Measurements from ENCODE around the gene BACE1-AS.
"Not testable (repeated sequence)": the region's sequence is repeated elsewhere in the genome, so short reads cannot be mapped to it uniquely, and the experiment has no call there.

Gene BACE1-AS

DNA sequence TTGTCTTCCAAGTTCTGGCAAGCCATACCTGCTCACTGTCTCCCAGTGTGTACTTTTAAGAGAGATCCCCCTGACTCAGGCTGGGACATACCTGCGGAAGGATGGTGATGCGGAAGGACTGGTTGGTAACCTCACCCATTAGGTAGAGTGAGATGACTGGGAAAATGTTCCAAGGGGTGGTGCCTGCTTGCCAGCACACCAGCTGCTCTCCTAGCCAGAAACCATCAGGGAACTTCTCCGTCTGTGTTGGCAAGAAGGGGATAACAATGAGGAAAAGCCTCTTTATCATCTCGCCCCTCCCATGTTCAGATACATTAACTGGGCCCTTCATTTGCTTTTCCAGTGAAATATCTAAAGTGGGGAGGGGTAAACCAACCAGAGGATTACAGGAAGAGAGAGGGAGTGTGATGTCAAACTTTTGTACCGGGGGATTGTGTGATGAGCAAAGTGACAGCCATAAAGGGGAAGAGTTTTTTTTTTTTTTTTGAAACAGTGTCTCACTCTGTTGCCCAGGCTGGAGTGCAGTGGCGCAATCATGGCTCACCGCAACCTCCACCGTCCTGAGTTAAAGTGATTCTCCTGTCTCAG lies at the start of gene BACE1-AS:
Gene BACE1-AS, plus strand, starts transcription at position 538 of the 588 bp plus-strand sequence.
- DNase-seq, result no peak

- no peak for DNase-seq
Observed at GRCh38 chr11:117248341-117248740, 42.8 kb upstream of the BACE1-AS start.

- no peak for DNase-seq
Observed at GRCh38 chr11:117249571-117249970, 41.6 kb upstream of the BACE1-AS start.

DNA sequence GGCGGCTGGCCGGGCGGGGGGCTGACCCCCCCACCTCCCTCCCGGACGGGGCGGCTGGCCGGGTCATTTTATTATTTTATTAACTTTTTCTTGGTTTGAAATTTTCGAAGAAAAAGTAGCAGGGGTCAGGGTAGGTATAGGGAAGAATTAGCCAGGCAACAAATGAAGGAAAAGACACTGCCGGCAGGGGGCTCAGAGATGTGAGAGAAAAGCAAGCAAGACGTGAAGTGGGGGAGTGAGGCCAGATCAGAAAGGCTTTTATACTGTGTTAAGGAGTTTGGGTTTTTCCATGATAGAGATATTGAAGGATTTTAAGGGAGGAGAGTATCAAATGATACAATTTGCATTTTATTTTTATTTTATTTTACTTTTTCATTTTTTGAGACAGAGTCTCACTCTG lies 39.6 kb upstream of the BACE1-AS start:
- no peak for DNase-seq

DNA sequence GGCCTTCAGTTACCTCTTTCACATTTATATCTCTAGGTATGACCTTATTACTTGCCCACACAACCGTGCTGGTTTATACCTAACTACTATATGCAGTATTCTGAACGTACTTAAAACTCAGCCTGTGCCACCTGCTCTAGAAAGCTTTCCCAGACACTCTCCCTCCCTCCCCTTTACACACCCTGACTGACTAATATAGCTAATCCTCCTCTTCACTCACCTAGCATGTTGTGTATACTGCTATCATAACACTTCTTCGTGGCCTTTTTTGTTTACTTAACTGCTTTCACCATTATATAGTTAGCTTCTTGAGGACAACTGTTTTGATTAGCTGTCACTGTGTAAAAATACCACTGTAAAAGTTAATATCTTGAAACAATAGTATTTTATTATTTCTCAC lies 35.2 kb upstream of the BACE1-AS start:
- no peak for DNase-seq

GRCh38 chr11:117256573-117256972 lies 34.6 kb upstream of the BACE1-AS start:
- DNase-seq, result no peak

DNA sequence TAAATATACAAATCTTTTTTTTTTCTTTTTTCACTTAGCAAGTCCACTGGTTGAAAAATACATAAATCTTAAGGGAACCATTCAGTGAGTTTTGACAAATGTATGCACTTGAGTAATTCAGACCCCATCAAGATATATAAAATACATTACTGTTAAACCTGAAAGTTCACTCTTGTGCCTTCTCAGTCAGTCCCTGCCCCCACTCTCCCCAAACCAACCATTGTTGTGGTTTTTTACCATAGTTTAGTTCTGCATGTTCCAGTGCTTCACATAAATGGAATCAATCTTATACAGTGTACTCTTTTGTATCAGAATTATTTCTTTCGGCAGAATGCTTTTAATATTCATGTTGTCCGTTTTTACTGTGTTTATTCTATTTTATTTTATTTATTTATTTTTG lies 32.6 kb upstream of the BACE1-AS start:
- no peak for DNase-seq

DNA sequence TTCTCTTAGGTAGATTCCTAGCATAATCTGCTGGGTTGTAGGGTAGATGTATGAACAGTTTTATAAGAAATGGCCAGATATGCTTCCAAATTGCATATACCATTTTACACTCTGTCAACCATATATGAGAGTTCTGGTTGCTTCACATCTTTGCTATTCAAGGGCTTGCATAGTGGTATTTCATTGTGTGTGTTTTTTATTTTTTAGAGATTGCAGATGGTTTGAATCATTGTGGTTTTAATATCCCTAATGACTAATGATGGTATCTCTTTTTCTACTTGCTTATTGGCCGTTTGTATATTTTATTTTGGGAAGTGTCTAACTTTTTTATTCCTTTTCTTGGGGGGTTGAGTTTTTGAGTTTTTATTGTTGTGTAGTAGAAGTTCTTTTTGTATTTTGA lies 31.7 kb upstream of the BACE1-AS start:
- DNase-seq, result no peak

DNA sequence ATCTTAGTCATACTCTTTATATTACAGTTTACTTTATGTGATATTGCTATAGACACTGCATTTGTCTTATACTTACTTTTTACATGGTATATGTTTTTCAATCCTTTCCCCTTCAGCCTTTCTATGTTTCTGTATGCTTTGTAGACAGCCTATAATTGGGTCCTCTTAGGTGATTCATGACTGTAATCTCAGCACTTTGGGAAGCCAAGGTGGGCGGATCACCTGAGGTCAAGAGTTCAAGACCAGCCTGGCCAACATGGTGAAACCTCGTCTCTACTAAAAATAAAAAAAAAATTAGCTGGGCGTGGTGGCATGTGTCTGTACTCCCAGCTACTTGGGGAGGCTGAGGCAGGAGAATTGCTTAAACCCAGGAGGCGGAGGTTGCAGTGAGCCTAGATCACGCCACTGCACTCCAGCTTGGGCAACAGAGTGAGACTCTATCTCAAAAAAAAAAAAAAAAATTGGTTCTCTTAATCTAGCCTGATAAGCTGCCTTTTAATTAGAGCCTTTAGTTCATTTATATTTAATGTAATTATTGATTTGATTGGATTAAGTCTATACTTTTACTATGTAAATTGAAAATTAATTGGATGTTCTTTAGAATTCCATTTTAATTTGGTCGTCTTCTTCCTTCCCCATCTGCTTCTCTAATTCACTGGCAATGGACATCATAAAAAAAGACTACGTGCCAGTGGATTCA lies 26.4 kb upstream of the BACE1-AS start:
- not testable (repeated sequence) for DNase-seq

DNA sequence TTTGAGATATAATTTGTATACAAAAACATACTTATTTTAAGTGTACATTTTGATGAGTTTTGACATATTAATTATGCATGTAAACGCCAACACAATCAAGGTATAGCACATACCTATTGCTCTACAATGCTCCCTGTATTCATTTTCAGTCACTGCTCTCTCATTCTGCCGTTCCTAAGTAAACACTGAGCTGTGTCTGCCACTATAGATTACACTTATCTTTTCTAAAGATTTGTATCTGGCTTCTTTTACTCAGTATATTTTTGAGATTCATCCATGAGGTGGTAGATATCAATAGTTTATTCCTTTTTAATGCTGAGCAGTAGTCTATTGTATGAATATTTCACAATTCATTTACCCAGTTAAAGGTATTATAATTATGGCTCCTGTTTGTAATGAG lies 25.4 kb upstream of the BACE1-AS start:
- no peak for DNase-seq

DNA sequence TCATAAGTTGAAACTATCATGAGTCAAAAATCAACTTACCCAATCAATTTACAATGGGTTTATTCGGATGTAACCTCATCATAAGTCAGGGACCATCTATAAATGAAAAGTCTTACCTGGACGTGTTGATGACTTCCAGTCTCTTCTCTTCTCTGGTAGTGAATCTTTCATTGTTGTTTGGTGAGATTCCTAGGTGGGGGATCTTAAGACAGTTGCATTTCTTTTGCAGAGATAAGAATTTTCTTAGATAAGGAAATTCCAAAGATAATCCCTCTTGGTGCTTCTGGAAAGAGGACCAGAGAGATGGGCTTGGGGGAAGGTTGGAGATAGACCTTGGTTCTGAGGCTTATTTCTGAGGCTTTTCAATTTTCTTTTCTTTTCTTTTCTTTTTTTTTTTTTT lies 21.3 kb upstream of the BACE1-AS start:
- DNase-seq, result no peak

GRCh38 chr11:117271208-117271607 lies 19.9 kb upstream of the BACE1-AS start:
- no peak for DNase-seq

DNA sequence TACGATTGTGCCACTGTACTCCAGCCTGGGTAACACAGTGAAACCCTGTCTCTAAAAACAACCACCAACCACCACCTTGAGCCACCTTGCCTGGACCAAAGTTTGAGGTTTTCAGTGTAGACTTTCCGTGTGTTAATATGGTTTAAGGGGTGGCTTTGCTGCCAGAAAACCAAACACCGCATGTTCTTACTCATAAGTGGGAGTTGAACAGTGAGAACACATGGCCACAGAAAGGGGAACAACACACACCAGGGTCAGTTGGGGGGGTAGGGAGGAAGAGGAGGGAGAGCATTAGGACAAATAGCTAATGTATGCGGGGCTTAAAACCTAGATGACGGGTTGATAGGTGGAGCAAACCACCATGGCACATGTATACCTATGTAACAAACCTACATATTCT lies 19.0 kb upstream of the BACE1-AS start:
- DNase-seq, result not testable (repeated sequence)

DNA sequence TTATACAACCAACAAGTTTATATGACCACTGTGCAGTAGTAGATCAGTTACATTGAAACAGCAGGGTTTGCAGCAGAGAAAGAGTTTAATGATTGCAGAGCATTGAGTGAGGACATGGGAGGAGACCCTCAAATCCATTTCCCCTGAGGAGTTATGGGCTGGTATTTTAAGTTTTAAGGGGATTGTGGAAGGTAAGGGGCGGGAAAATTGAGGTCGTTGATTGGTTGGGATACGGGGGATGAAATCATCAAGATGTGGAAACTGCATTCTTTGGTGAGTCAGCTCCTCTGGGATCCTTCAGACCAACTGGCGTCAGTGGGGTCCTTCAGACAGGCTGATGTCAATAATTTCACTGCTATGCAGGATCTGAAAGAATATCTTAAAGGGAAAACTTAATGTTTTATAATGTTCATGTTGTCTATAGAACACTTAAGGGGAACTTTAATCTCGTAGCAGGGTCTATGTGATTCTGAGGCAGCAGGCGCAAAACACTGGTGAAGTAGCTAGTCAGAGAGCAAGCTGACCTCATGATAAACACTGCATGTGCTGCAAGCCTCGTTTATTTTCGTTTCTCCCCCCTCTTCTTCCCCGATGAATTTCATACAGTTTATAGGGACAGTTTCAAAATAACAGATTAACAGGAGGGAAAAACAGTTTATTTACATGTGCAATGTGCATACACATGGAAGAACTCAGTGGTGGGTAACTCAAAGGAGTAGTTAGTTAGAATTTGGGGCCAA lies 17.4 kb upstream of the BACE1-AS start:
- no peak for DNase-seq

DNA sequence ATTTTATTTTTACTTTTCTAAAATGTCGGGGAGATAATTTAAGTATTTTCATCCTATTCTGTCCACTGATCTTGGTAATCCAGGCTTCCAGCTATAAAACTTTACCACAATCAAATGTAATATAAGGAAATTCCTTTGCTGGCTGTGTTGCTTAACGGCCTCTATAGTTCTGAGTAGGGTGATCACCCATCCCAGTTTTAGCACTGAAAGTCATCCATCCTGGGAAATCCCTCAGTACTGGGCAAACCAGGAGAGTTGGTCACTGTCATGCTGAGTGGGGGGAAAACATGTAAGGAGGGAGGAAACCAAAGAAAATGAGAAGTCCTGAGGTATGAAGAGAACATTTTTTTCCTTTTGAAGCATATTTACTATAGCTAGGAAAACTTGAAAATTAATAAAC lies 12.8 kb upstream of the BACE1-AS start:
- no peak for DNase-seq

- no peak for DNase-seq
Observed at GRCh38 chr11:117279711-117280376, 11.3 kb upstream of the BACE1-AS start.

DNA sequence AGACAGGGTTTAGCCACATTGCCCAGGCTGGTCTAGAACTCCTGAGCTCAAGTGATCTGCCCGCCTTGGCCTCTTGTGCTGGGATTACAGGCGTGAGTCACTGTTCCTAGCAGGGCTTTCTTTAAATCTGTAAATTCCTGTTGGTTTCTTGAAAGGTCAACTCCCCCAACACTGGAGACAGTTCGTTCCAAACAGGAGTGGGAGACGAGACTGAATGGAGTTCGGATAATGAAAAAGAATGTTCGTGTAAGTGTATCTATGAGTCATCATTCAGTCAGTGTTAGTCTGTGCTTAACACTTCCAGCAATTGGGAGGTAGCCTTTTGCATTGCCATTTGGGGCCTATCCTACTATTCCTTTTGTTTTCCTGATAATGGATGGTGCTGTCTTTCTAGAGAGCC lies 10.0 kb upstream of the BACE1-AS start:
- DNase-seq, result no peak

DNA sequence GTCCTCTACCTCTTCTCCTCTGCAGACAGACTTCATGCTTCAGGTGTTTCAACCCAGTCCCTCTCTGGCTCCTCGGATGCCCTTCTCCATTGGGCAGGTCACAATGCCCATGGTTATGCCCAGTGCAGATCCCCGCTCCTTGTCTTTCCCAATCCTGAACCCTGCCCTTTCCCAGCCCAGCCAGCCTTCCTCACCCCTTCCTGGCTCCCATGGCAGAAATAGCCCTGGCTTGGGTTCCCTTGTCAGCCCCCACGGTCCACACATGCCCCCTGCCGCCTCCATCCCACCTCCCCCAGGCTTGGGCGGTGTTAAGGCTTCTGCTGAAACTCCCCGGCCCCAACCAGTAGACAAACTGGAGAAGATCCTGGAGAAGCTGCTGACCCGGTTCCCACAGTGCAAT lies 9.3 kb upstream of the BACE1-AS start:
- no peak for DNase-seq

- no peak for DNase-seq
Observed at GRCh38 chr11:117282956-117283355, 8.2 kb upstream of the BACE1-AS start.

GRCh38 chr11:117284053-117284452 lies 7.1 kb upstream of the BACE1-AS start:
- DNase-seq, result no peak

DNA sequence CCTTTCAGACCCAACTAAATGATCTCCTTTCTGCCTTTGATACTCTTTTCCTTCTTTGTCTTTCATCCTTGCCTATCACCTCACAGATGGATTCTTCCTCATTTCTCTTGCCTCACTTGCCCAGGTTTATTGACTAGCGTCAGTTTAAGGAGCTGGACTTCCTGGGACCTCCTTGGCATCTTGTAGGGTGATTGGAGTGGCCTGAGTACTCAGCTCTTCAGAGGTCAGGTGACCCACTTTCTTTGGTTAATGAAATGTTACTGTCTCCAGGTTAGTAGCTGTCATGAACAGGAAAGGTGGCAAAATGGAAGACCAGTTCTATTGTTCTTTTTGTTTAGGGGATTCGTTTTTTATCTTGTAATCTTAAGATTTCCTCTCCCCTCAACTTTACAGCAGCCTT lies 4.6 kb upstream of the BACE1-AS start:
- no peak for DNase-seq

GRCh38 chr11:117287668-117288067 lies 3.5 kb upstream of the BACE1-AS start:
- DNase-seq, result no peak

GRCh38 chr11:117289795-117290194 lies 1.4 kb upstream of the BACE1-AS start:
- DNase-seq, result no peak

DNA sequence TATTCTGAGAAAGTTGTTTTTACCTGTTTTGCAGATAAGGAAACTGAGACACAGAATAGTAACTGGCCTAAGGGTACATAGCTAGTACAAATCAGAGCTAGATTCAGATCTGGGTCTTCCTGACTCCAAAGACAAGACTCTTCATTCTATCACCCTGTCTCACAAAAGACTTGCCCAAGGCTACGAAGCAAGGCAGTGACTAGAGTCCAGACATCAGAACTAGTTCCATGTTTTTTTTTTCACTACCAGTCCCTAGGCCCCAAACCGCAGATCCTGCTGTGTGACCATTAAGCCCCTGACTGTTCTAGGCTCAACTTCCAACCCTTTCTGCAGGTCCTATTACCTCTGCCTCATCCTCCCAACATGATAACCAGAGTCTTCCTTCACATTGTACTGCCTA lies 1.5 kb downstream of the BACE1-AS start:
- DNase-seq, result no peak
